CD4-positive, CD25-positive, alpha-beta regulatory T cell (primary cell): ENCODE results near the gene COL5A1. TPM values are rescaled to one million over a fixed set of nuclear protein-coding genes. Genes with fewer than 3 reads are reported as not detected.
"Not testable (repeated sequence)": the region's sequence is repeated elsewhere in the genome, so short reads cannot be mapped to it uniquely, and the experiment has no call there.

Experiments
- ATAC-seq, 2 donors: fragments of 150-1000 bp; cut with Tn5 transposase; one replicate each; pipeline ENCODE4 v1.10.0; 2021; ENCODE audit warnings: low read depth in 2 of 2, moderate number of reproducible peaks in 2 of 2, moderate library complexity in 1 of 2
- DNase-seq, 3 donors: peaks; one replicate each; pipeline versions ENCODE4 v3.0.0 to v3.0.0-alpha.2; 2012 to 2022; ENCODE audit warnings: mixed read lengths in 1 of 3
- H3K27ac ChIP-seq: one replicate; pipeline ENCODE4 v1.7.0; 2013; ENCODE audit warnings: mild to moderate bottlenecking, low read length; ENCODE audit not compliant: insufficient read depth, poor library complexity, severe bottlenecking
- H3K27me3 ChIP-seq: one replicate; pipeline ENCODE4 v1.7.0; 2013; ENCODE audit warnings: low read length; ENCODE audit not compliant: control insufficient read depth, insufficient read depth
- H3K36me3 ChIP-seq: one replicate; pipeline ENCODE4 v1.7.0; 2013; ENCODE audit warnings: mild to moderate bottlenecking, low read length, moderate library complexity; ENCODE audit not compliant: control insufficient read depth, insufficient read depth
- H3K4me1 ChIP-seq: 2 replicates; pipeline ENCODE4 v1.7.0; 2013; ENCODE audit warnings: mild to moderate bottlenecking, low read length; ENCODE audit not compliant: insufficient read depth, control insufficient read depth, poor library complexity, severe bottlenecking
- H3K4me3 ChIP-seq: one replicate; pipeline ENCODE4 v1.7.0; 2013; ENCODE audit warnings: low read depth, mild to moderate bottlenecking, low read length, moderate library complexity
- H3K9me3 ChIP-seq, 2 experiments: 1 replicate in 1 of 2; 2 replicates in 1 of 2; pipeline ENCODE4 v1.7.0; 2013; ENCODE audit warnings: low read length in 2 of 2, mild to moderate bottlenecking in 1 of 2, moderate library complexity in 1 of 2; ENCODE audit not compliant: control insufficient read depth in 2 of 2
- H3K27ac Mint-ChIP-seq, 3 donors: one replicate each; pipeline ENCODE4 v1.8.0; 2020 to 2022; ENCODE audit warnings: mild to moderate bottlenecking in 3 of 3, mixed read lengths in 3 of 3, moderate library complexity in 2 of 3
- H3K27me3 Mint-ChIP-seq: one replicate; pipeline ENCODE4 v1.8.0; 2022; ENCODE audit warnings: mild to moderate bottlenecking, mixed read lengths
- H3K36me3 Mint-ChIP-seq: one replicate; pipeline ENCODE4 v1.8.0; 2020; ENCODE audit warnings: mixed read lengths
- H3K4me1 Mint-ChIP-seq, 4 donors: one replicate each; pipeline ENCODE4 v1.8.0; 2020 to 2022; ENCODE audit warnings: mixed read lengths in 4 of 4, mild to moderate bottlenecking in 1 of 4
- H3K4me3 Mint-ChIP-seq, 4 donors: one replicate each; pipeline ENCODE4 v1.8.0; 2020 to 2022; ENCODE audit warnings: mild to moderate bottlenecking in 4 of 4, mixed read lengths in 4 of 4, moderate library complexity in 3 of 4
- H3K9me3 Mint-ChIP-seq, 7 donors: one replicate each; pipeline ENCODE4 v1.8.0; 2020 to 2022; ENCODE audit warnings: mixed read lengths in 7 of 7, mild to moderate bottlenecking in 3 of 7, moderate library complexity in 2 of 7
- polyA plus RNA-seq, 4 donors: library from polyadenylated mRNA; unstranded; fragments of 300-500 nt; fragmentation: Illumina TruSeq; gene quantifications; one replicate each; pipeline ENCODE4 v1.2.3, GENCODE V29; 2021
- total RNA-seq: library from RNA; stranded (reverse); gene quantifications from one replicate; pipeline ENCODE4 v1.2.3, GENCODE V29; 2022

COL5A1 gene
- total and polyA plus RNA-seq, 5 donors from 2014 or later: 0.02 to 1.7 (median 0.10) TPM; not detected in 2

GRCh38 chr9:134701581-134702259 is 60.1 kb downstream of the COL5A1 start:
- no peaks in the 10 kb centered on the region for H3K9me3 ChIP-seq
- H3K4me3 Mint-ChIP-seq: no peak overlapping the region
- no peak overlapping the region for H3K4me3 ChIP-seq
- H3K9me3 Mint-ChIP-seq: no peaks in the 10 kb centered on the region
- DNase-seq (no peak), ATAC-seq (no peak)
- no peak overlapping the region for H3K27ac ChIP-seq
- H3K27me3 Mint-ChIP-seq: no peaks in the 10 kb centered on the region
- no peaks in the 10 kb centered on the region for H3K36me3 ChIP-seq
- H3K36me3 Mint-ChIP-seq: no peaks in the 10 kb centered on the region
- no peak overlapping the region for H3K27ac Mint-ChIP-seq
- H3K4me1 ChIP-seq: no peaks in the 10 kb centered on the region
- no peaks in the 10 kb centered on the region for H3K4me1 Mint-ChIP-seq
- no peaks in the 10 kb centered on the region for H3K27me3 ChIP-seq

- H3K36me3 ChIP-seq: no peaks in the 10 kb centered on the region
- no peaks in the 10 kb centered on the region for H3K27me3 ChIP-seq
- H3K9me3 Mint-ChIP-seq: no peaks in the 10 kb centered on the region
- no peaks in the 10 kb centered on the region for H3K36me3 Mint-ChIP-seq
- no peaks in the 10 kb centered on the region for H3K9me3 ChIP-seq
- H3K27me3 Mint-ChIP-seq: no peaks in the 10 kb centered on the region
- no peak overlapping the region for H3K4me3 Mint-ChIP-seq
- H3K27ac ChIP-seq: no peak overlapping the region
- no peak overlapping the region for H3K27ac Mint-ChIP-seq
- DNase-seq: no peak
- no peaks in the 10 kb centered on the region for H3K4me1 Mint-ChIP-seq
- no peak for ATAC-seq
- H3K4me1 ChIP-seq: no peaks in the 10 kb centered on the region
- H3K4me3 ChIP-seq: no peak overlapping the region
Observed at GRCh38 chr9:134702291-134702690, 60.7 kb downstream of the COL5A1 start.

- H3K9me3 ChIP-seq, H3K27ac Mint-ChIP-seq, H3K9me3 Mint-ChIP-seq: not testable (repeated sequence)
Observed at GRCh38 chr9:134703730-134704114, 62.1 kb downstream of the COL5A1 start.

GRCh38 chr9:134704498-134704897 is 62.9 kb downstream of the COL5A1 start:
- Histone ChIP-seq H3K9me3 (no peaks in the 10 kb centered on the region), H3K27me3 (no peaks in the 10 kb centered on the region), H3K4me3 (no peak overlapping the region), H3K27ac (no peak overlapping the region), H3K36me3 (no peaks in the 10 kb centered on the region), H3K4me1 (no peaks in the 10 kb centered on the region)
- H3K36me3 Mint-ChIP-seq: no peaks in the 10 kb centered on the region
- no peak overlapping the region for H3K27ac Mint-ChIP-seq
- H3K4me3 Mint-ChIP-seq: no peak overlapping the region
- no peaks in the 10 kb centered on the region for H3K27me3 Mint-ChIP-seq
- H3K4me1 Mint-ChIP-seq: no peaks in the 10 kb centered on the region
- ATAC-seq (no peak), DNase-seq (no peak)
- H3K9me3 Mint-ChIP-seq: no peaks in the 10 kb centered on the region

More at GRCh38 chr9:134703730-134704114, 62.1 kb downstream of the COL5A1 start:
- not testable (repeated sequence) for H3K36me3 Mint-ChIP-seq, H3K4me3 Mint-ChIP-seq, DNase-seq, H3K27ac ChIP-seq, H3K4me1 ChIP-seq, H3K27me3 Mint-ChIP-seq, H3K27me3 ChIP-seq, H3K4me1 Mint-ChIP-seq, H3K36me3 ChIP-seq, H3K4me3 ChIP-seq, ATAC-seq

- Mint-ChIP-seq H3K4me1 (no peaks in the 10 kb centered on the region), H3K36me3 (no peaks in the 10 kb centered on the region), H3K4me3 (no peak overlapping the region), H3K27me3 (no peaks in the 10 kb centered on the region), H3K27ac (no peak overlapping the region), H3K9me3 (no peaks in the 10 kb centered on the region)
- ATAC-seq (no peak), DNase-seq (no peak)
- H3K27ac ChIP-seq: no peak overlapping the region
- H3K4me1 ChIP-seq: no peaks in the 10 kb centered on the region
- H3K9me3 ChIP-seq: no peaks in the 10 kb centered on the region
- H3K4me3 ChIP-seq: no peak overlapping the region
- no peaks in the 10 kb centered on the region for H3K36me3 ChIP-seq
- H3K27me3 ChIP-seq: no peaks in the 10 kb centered on the region
Observed at GRCh38 chr9:134705786-134706185, 64.2 kb downstream of the COL5A1 start.

GRCh38 chr9:134706522-134706921 is 64.9 kb downstream of the COL5A1 start:
- ATAC-seq (no peak), DNase-seq (no peak)
- Histone ChIP-seq H3K9me3 (peaks cover 0 to 3% of the 10 kb centered on the region in 2 experiments), H3K4me3 (no peak overlapping the region), H3K4me1 (no peaks in the 10 kb centered on the region), H3K27me3 (no peaks in the 10 kb centered on the region), H3K27ac (no peak overlapping the region), H3K36me3 (no peaks in the 10 kb centered on the region)
- Mint-ChIP-seq H3K4me1 (no peaks in the 10 kb centered on the region), H3K4me3 (no peak overlapping the region), H3K27ac (no peak overlapping the region), H3K9me3 (no peaks in the 10 kb centered on the region), H3K27me3 (no peaks in the 10 kb centered on the region), H3K36me3 (no peaks in the 10 kb centered on the region)

GRCh38 chr9:134707031-134707680 is 65.6 kb downstream of the COL5A1 start:
- no peaks in the 10 kb centered on the region for H3K27me3 Mint-ChIP-seq
- H3K4me1 Mint-ChIP-seq: no peaks in the 10 kb centered on the region
- H3K36me3 Mint-ChIP-seq: no peaks in the 10 kb centered on the region
- ATAC-seq: no peak
- Histone ChIP-seq H3K36me3 (no peaks in the 10 kb centered on the region), H3K4me1 (no peaks in the 10 kb centered on the region), H3K27ac (no peak overlapping the region), H3K27me3 (no peaks in the 10 kb centered on the region), H3K4me3 (no peak overlapping the region), H3K9me3 (peaks cover 0 to 5% of the 10 kb centered on the region in 2 experiments)
- no peak overlapping the region for H3K4me3 Mint-ChIP-seq
- H3K9me3 Mint-ChIP-seq: peaks cover 0 to 3% (median 0%) of the 10 kb centered on the region in 7 donors
- DNase-seq: no peak
- no peak overlapping the region for H3K27ac Mint-ChIP-seq
